GM23338 (cell line): ENCODE measurements around the gene CDCA7. TPM values are rescaled to one million over a fixed set of nuclear protein-coding genes. Genes with fewer than 3 reads are reported as not detected.

ENCODE experiments used
- ATAC-seq: fragments of 200-7000 bp; cut with Tn5 transposase; 3 replicates; pipeline ENCODE4 v1.9.1; 2020
- DNase-seq: peaks from one replicate; pipeline ENCODE4 v3.0.0-alpha.2; 2015; ENCODE audit warnings: low spot score
- H2AFZ ChIP-seq: fragments of 200-600 bp; sonication (generic); 2 replicates; pipeline ENCODE4 v1.8.0; 2016; ENCODE audit warnings: antibody characterized with exemption, mild to moderate bottlenecking, moderate library complexity
- H3F3A ChIP-seq: fragments of 200-600 bp; sonication (generic); replicated peaks from 2 replicates; pipeline ENCODE4 v1.8.0; 2017; ENCODE audit warnings: antibody characterized with exemption, mixed run types, low read depth
- H3K27ac ChIP-seq: fragments of 200-600 bp; sonication (generic); 2 replicates; pipeline ENCODE4 v1.6.1; 2016; ENCODE audit warnings: low read depth
- H3K27me3 ChIP-seq: fragments of 200-600 bp; sonication (generic); 2 replicates; pipeline ENCODE4 v1.8.0; 2016; ENCODE audit warnings: mild to moderate bottlenecking, mixed run types, moderate library complexity; ENCODE audit not compliant: insufficient read depth
- H3K36me3 ChIP-seq: fragments of 200-600 bp; sonication (generic); 2 replicates; pipeline ENCODE4 v1.8.0; 2016; ENCODE audit warnings: mild to moderate bottlenecking; ENCODE audit not compliant: insufficient read depth
- H3K4me1 ChIP-seq: fragments of 200-600 bp; sonication (generic); 2 replicates; pipeline ENCODE4 v1.8.0; 2016; ENCODE audit warnings: mild to moderate bottlenecking, moderate library complexity; ENCODE audit not compliant: insufficient read depth
- H3K4me2 ChIP-seq: fragments of 200-600 bp; sonication (generic); 2 replicates; pipeline ENCODE4 v1.7.1; 2017; ENCODE audit warnings: mixed run types
- H3K4me3 ChIP-seq: fragments of 200-600 bp; sonication (generic); 2 replicates; pipeline ENCODE4 v1.6.1; 2016; ENCODE audit warnings: mixed run types
- H3K79me2 ChIP-seq: fragments of 200-600 bp; sonication (generic); replicated peaks from 2 replicates; pipeline ENCODE4 v1.8.0; 2017; ENCODE audit warnings: mild to moderate bottlenecking; ENCODE audit not compliant: insufficient read depth
- H3K9me2 ChIP-seq: fragments of 200-600 bp; sonication (generic); 2 replicates; pipeline ENCODE4 v1.8.0; 2017; ENCODE audit not compliant: insufficient read depth
- H4K20me1 ChIP-seq: fragments of 200-600 bp; sonication (generic); replicated peaks from 2 replicates; pipeline ENCODE4 v1.8.0; 2017; ENCODE audit warnings: mild to moderate bottlenecking; ENCODE audit not compliant: insufficient read depth
- H3K27ac Mint-ChIP-seq: 2 replicates; pipeline ENCODE4 v1.8.0; 2020; ENCODE audit warnings: inconsistent platforms, mild to moderate bottlenecking, moderate library complexity, mixed read lengths
- H3K27me3 Mint-ChIP-seq: 3 replicates; pipeline ENCODE4 v1.8.0; 2022; ENCODE audit warnings: low read depth, mild to moderate bottlenecking, moderate library complexity, mixed read lengths, inconsistent platforms; ENCODE audit not compliant: insufficient read depth, poor library complexity
- H3K36me3 Mint-ChIP-seq: 3 replicates; pipeline ENCODE4 v1.8.0; 2021; ENCODE audit warnings: low read depth, mild to moderate bottlenecking, inconsistent platforms, moderate library complexity, mixed read lengths
- H3K4me1 Mint-ChIP-seq: 3 replicates; pipeline ENCODE4 v1.8.0; 2020; ENCODE audit warnings: mild to moderate bottlenecking, inconsistent platforms, mixed read lengths
- H3K4me3 Mint-ChIP-seq: 3 replicates; pipeline ENCODE4 v1.8.0; 2021; ENCODE audit warnings: moderate library complexity, mild to moderate bottlenecking, inconsistent platforms, mixed read lengths
- H3K9me3 Mint-ChIP-seq: 3 replicates; pipeline ENCODE4 v1.8.0; 2020; ENCODE audit warnings: moderate library complexity, mild to moderate bottlenecking, inconsistent platforms, mixed read lengths
- CREB1 ChIP-seq: fragments of 250-450 bp; sonication (Bioruptor Pico); IDR thresholded peaks from 2 replicates; pipeline ENCODE4 v1.5.0; 2020; ENCODE audit warnings: low read depth, mild to moderate bottlenecking, moderate library complexity
- EZH2phosphoT487 ChIP-seq: fragments of 200-600 bp; sonication (generic); IDR thresholded peaks from one replicate; pipeline ENCODE4 v1.8.1; 2018; ENCODE audit warnings: antibody characterized with exemption; ENCODE audit not compliant: unreplicated experiment
- NANOG ChIP-seq: IDR thresholded peaks from 2 replicates; pipeline ENCODE4 v1.6.1; 2016; ENCODE audit warnings: antibody characterized with exemption, borderline replicate concordance
- POLR2AphosphoS5 ChIP-seq: IDR thresholded peaks from 2 replicates; pipeline ENCODE4 v1.6.1; 2016; ENCODE audit warnings: antibody characterized with exemption, low read depth
- ZNF114 ChIP-seq: fragments of 250-450 bp; sonication (Bioruptor Pico); IDR thresholded peaks from 2 replicates; pipeline ENCODE4 v1.5.0; 2020; ENCODE audit warnings: mild to moderate bottlenecking, moderate library complexity
- ZNF331 ChIP-seq: fragments of 250-450 bp; sonication (Bioruptor Pico); IDR thresholded peaks from 2 replicates; pipeline ENCODE4 v1.5.0; 2020; ENCODE audit warnings: low read depth, mild to moderate bottlenecking, moderate library complexity
- ZNF462 ChIP-seq: fragments of 250-450 bp; sonication (Bioruptor Pico); IDR thresholded peaks from 2 replicates; pipeline ENCODE4 v1.5.0; 2020; ENCODE audit warnings: mild to moderate bottlenecking, moderate library complexity
- polyA plus RNA-seq: library from polyadenylated mRNA; unstranded; fragments of >200 nt; fragmentation: Nextera tagmentation; extraction: Ambion mirVana; gene quantifications from 2 replicates; pipeline ENCODE4 v1.2.1, GENCODE V29; 2016
- total RNA-seq: library from RNA; depleted of rRNA; stranded (reverse); fragments of >200 nt; shearing (Covaris generic); gene quantifications from 2 replicates; pipeline ENCODE4 v1.2.3, GENCODE V29; 2014

CDCA7 gene
- total and polyA plus RNA-seq, 2 experiments from 2014 or later = 63.7 to 95.5 TPM

GRCh38 chr2:173354073-173354581, 545 bp upstream of the CDCA7 start:
- H3K36me3 ChIP-seq = peaks cover 11% of the 10 kb centered on the region; the same call in 1 of the 2 replicates
- H3K27me3 ChIP-seq = no peaks in the 10 kb centered on the region
- H3K9me3 Mint-ChIP-seq = peaks cover 18% of the 10 kb centered on the region
- peak overlapping the region; percentile 84 for H3K4me2 ChIP-seq
- no peaks in the 10 kb centered on the region for H3F3A ChIP-seq
- H3K36me3 Mint-ChIP-seq = peaks cover 27% of the 10 kb centered on the region
- peak overlapping the region; percentile 53 for H2AFZ ChIP-seq
- H3K4me1 Mint-ChIP-seq = peaks cover 30% of the 10 kb centered on the region
- peaks cover 36% of the 10 kb centered on the region for H3K79me2 ChIP-seq
- peak overlapping the region; percentile 59 for H3K4me3 ChIP-seq
- H3K9me2 ChIP-seq = peaks cover 15% of the 10 kb centered on the region
- H3K27me3 Mint-ChIP-seq = no peaks in the 10 kb centered on the region
- ATAC-seq (peak; percentile 19), DNase-seq (peak; percentile 73)
- peaks cover 26% of the 10 kb centered on the region for H4K20me1 ChIP-seq
- peaks cover 33% of the 10 kb centered on the region for H3K4me1 ChIP-seq
- H3K27ac Mint-ChIP-seq = peak overlapping the region; percentile 99
- TF ChIP-seq EZH2phosphoT487 (no peak), POLR2AphosphoS5 (peak; percentile 43), CREB1 (CRISPR knock-in tag) (no peak)
- H3K27ac ChIP-seq = peak overlapping the region; percentile 80
- peak overlapping the region; percentile 86 for H3K4me3 Mint-ChIP-seq

- H3K27me3 ChIP-seq = no peaks in the 10 kb centered on the region
- peak overlapping the region; percentile 84 for H3K4me2 ChIP-seq
- no peak overlapping the region for H3K27ac ChIP-seq
- ATAC-seq = peak; percentile 72
- H4K20me1 ChIP-seq = peaks cover 26% of the 10 kb centered on the region
- H3K79me2 ChIP-seq = peaks cover 48% of the 10 kb centered on the region
- H3K4me3 Mint-ChIP-seq = peak overlapping the region; percentile 86
- peak overlapping the region; percentile 59 for H3K4me3 ChIP-seq
- TF ChIP-seq EZH2phosphoT487 (no peak), POLR2AphosphoS5 (0 out of 2 replicates have a peak, but pooled peaks have one; percentile 9), ZNF331 (CRISPR knock-in tag) (no peak)
- no peaks in the 10 kb centered on the region for H3F3A ChIP-seq
- DNase-seq = peak; percentile 85
- peaks cover 33% of the 10 kb centered on the region for H3K4me1 ChIP-seq
- peaks cover 11% of the 10 kb centered on the region for H3K9me2 ChIP-seq
- no peaks in the 10 kb centered on the region for H3K27me3 Mint-ChIP-seq
- peaks cover 39% of the 10 kb centered on the region for H3K36me3 Mint-ChIP-seq
- H3K27ac Mint-ChIP-seq = 0 out of 2 replicates have a peak overlapping the region, but pooled peaks have one; percentile 72
- H3K4me1 Mint-ChIP-seq = peaks cover 30% of the 10 kb centered on the region
- H2AFZ ChIP-seq = peak overlapping the region; percentile 53; the same call in 1 of the 2 replicates
- peaks cover 18% of the 10 kb centered on the region for H3K9me3 Mint-ChIP-seq
- H3K36me3 ChIP-seq = peaks cover 21% of the 10 kb centered on the region; the same call in 1 of the 2 replicates
Observed at GRCh38 chr2:173355132-173355865, 627 bp downstream of the CDCA7 start.

GRCh38 chr2:173355866-173356508, 1.3 kb downstream of the CDCA7 start:
- no peak overlapping the region for H2AFZ ChIP-seq
- peak overlapping the region; percentile 84 for H3K4me2 ChIP-seq
- no peaks in the 10 kb centered on the region for H3K27me3 Mint-ChIP-seq
- peaks cover 24% of the 10 kb centered on the region; the same call in 1 of the 2 replicates for H3K36me3 ChIP-seq
- H3K4me1 Mint-ChIP-seq = peaks cover 30% of the 10 kb centered on the region
- H3K9me3 Mint-ChIP-seq = peaks cover 13% of the 10 kb centered on the region
- H3K79me2 ChIP-seq = peaks cover 55% of the 10 kb centered on the region
- H3K27ac Mint-ChIP-seq = no peak overlapping the region
- H3K27me3 ChIP-seq = no peaks in the 10 kb centered on the region
- ATAC-seq (no peak), DNase-seq (no peak)
- peak overlapping the region; percentile 59 for H3K4me3 ChIP-seq
- H3K9me2 ChIP-seq = peaks cover 11% of the 10 kb centered on the region
- no peaks in the 10 kb centered on the region for H3F3A ChIP-seq
- H3K4me3 Mint-ChIP-seq = peak overlapping the region; percentile 86
- peaks cover 46% of the 10 kb centered on the region for H3K36me3 Mint-ChIP-seq
- no peak overlapping the region for H3K27ac ChIP-seq
- H4K20me1 ChIP-seq = peaks cover 27% of the 10 kb centered on the region
- H3K4me1 ChIP-seq = peaks cover 33% of the 10 kb centered on the region
- TF ChIP-seq CREB1 (CRISPR knock-in tag) (no peak), ZNF462 (CRISPR knock-in tag) (no peak), ZNF331 (CRISPR knock-in tag) (no peak), ZNF114 (no peak), NANOG (no peak), POLR2AphosphoS5 (no peak)
